ENCODE results near the gene CRTC2. TPM values are rescaled to one million over a fixed set of nuclear protein-coding genes. Genes with fewer than 3 reads are reported as not detected.

CRTC2 gene
- total and polyA plus RNA-seq, 7 donors: 17.0 to 54.6 (median 31.3) TPM

GRCh38 chr1:153951183-153951582, 7.2 kb downstream of the CRTC2 start:
- Histone ChIP-seq H3K27ac (no peak overlapping the region), H3K27me3 (ENCODE audit: insufficient read depth in 3 of 3, low read length in 2 of 3) (no peaks in the 10 kb centered on the region), H3K9me3 (no peaks in the 10 kb centered on the region), H3K36me3 (ENCODE audit: insufficient read depth in 1 of 2, low read depth in 1 of 2) (peaks cover 13 to 78% of the 10 kb centered on the region in 2 donors), H3K4me3 (no peak overlapping the region), H3K4me1 (peaks cover 9% of the 10 kb centered on the region)
- intact Hi-C loops (cut with DNase I): no loop called here
- WGBS, 3 donors: 92 to 96% (median 93%) methylated on average over 11 of the region's 11 CpGs
- no peak for TF ChIP-seq CTCF (IDR thresholded peaks at IDR 0.05)
- ATAC-seq (no peak), DNase-seq (no peak)

GRCh38 chr1:153946622-153947241, 11.7 kb downstream of the CRTC2 start, which contains the start of gene DENND4B:
Gene DENND4B, minus strand, starts transcription at chr1:153946718. Its CDS starts 2,344 bp downstream, at chr1:153944374.
- 9 to 20% (median 15%) methylated on average over 13 to 28 of the region's 28 CpGs for WGBS, 3 donors
- Histone ChIP-seq H3K36me3 (ENCODE audit: insufficient read depth in 1 of 2, low read depth in 1 of 2) (peaks cover 8 to 60% of the 10 kb centered on the region in 2 donors), H3K4me3 (peak within 1 kb of the TSS; percentile 99), H3K4me1 (peaks cover 24% of the 10 kb centered on the region), H3K27ac (peak within 1 kb of the TSS; percentile 94), H3K9me3 (no peaks in the 10 kb centered on the region), H3K27me3 (ENCODE audit: insufficient read depth in 3 of 3, low read length in 2 of 3) (no peaks in the 10 kb centered on the region)
- DNase-seq (peak; percentile 88 to 93), ATAC-seq (peak; percentile 84 to 85 (median 84))
- intact Hi-C loops (cut with DNase I): loop anchor here (1.0 to 10.0 kb wide), 4 partner anchors 41 to 272 kb away; partner anchors contain the start of genes ILF2 (in 1 of the 2), NPR1 (in 1 of the 2) and RAB13 (in 1 of the 2)
- TF ChIP-seq CTCF (IDR thresholded peaks at IDR 0.05): peak; percentile 93

GRCh38 chr1:153945795-153946621, 12.4 kb downstream of the CRTC2 start:
- Histone ChIP-seq H3K4me1 (peaks cover 24% of the 10 kb centered on the region), H3K27me3 (ENCODE audit: insufficient read depth in 3 of 3, low read length in 2 of 3) (no peaks in the 10 kb centered on the region), H3K4me3 (peak overlapping the region; percentile 99), H3K27ac (peak overlapping the region; percentile 94), H3K9me3 (no peaks in the 10 kb centered on the region), H3K36me3 (ENCODE audit: insufficient read depth in 1 of 2, low read depth in 1 of 2) (peaks cover 8 to 59% of the 10 kb centered on the region in 2 donors)
- DNase-seq: peak; percentile 90 to 93
- intact Hi-C loops (cut with DNase I): loop anchor here (1.0 to 10.0 kb wide), 4 partner anchors 41 to 271 kb away; partner anchors contain the start of genes ILF2 (in 1 of the 2), NPR1 (in 1 of the 2) and RAB13 (in 1 of the 2)
- WGBS, 3 donors: 0% methylated on average over 14 to 95 of the region's 95 CpGs
- ATAC-seq: peak; percentile 70 to 79 (median 76)
- no peak for TF ChIP-seq CTCF (IDR thresholded peaks at IDR 0.05)

GRCh38 chr1:153945131-153945794, 13.1 kb downstream of the CRTC2 start:
- H3K4me3 ChIP-seq: peak overlapping the region; percentile 99
- 29 to 34% (median 32%) methylated on average over 12 of the region's 12 CpGs for WGBS, 3 donors
- peak; percentile 77 to 87 (median 85) for ATAC-seq
- intact Hi-C loops (cut with DNase I): loop anchor here (5.0 to 10.0 kb wide), 3 partner anchors 42 to 270 kb away; partner anchors contain the start of genes ILF2 (in 1 of the 2), NPR1 (in 1 of the 2) and RAB13 (in 1 of the 2)
- no peaks in the 10 kb centered on the region for H3K9me3 ChIP-seq
- no peak for TF ChIP-seq CTCF (IDR thresholded peaks at IDR 0.05)
- H3K27me3 ChIP-seq (ENCODE audit: insufficient read depth in 3 of 3, low read length in 2 of 3): no peaks in the 10 kb centered on the region
- peaks cover 6 to 59% of the 10 kb centered on the region in 2 donors for H3K36me3 ChIP-seq (ENCODE audit: insufficient read depth in 1 of 2, low read depth in 1 of 2)
- H3K4me1 ChIP-seq: peaks cover 24% of the 10 kb centered on the region
- H3K27ac ChIP-seq: peak overlapping the region; percentile 94
- peak; percentile 65 to 90 for DNase-seq

All from psoas muscle (tissue), 8 donors.